Activated T-helper 2 cell treated with anti-CD3 and anti-CD28 coated beads, Interferon-gamma antibody, Interleukin-2, Interleukin-4, amounts not matched to agents 10 μg/mL and 5 μg/mL and 100 μg/mL, durations not matched to agents 14 hours and 24 hours and 36 hours (primary cell): ENCODE measurements around the gene GCK. TPM values are rescaled to one million over a fixed set of nuclear protein-coding genes. Genes with fewer than 3 reads are reported as not detected.

Experiments used
- DNase-seq: peaks from one replicate; pipeline ENCODE4 v3.0.0; 2021; ENCODE audit warnings: low spot score
- H3K27ac Mint-ChIP-seq: one replicate; pipeline ENCODE4 v1.8.0; 2021; ENCODE audit warnings: mixed read lengths
- H3K27me3 Mint-ChIP-seq: one replicate; pipeline ENCODE4 v1.8.0; 2021; ENCODE audit warnings: low read depth, mixed read lengths
- H3K36me3 Mint-ChIP-seq: one replicate; pipeline ENCODE4 v1.8.0; 2021; ENCODE audit warnings: low read depth, mixed read lengths
- H3K4me1 Mint-ChIP-seq: one replicate; pipeline ENCODE4 v1.8.0; 2021; ENCODE audit warnings: low read depth, mixed read lengths
- H3K4me3 Mint-ChIP-seq: one replicate; pipeline ENCODE4 v1.8.0; 2021; ENCODE audit warnings: low read depth, mild to moderate bottlenecking, moderate library complexity, mixed read lengths
- H3K9me3 Mint-ChIP-seq: one replicate; pipeline ENCODE4 v1.8.0; 2021; ENCODE audit warnings: mixed read lengths
- intact Hi-C: fragments of 100-400 bp; cut with micrococcal nuclease; formaldehyde crosslinking; loops from one replicate; pipeline ENCODE4 v1.15.1; 2023
- total RNA-seq: library from RNA; stranded (reverse); gene quantifications from 2 replicates; pipeline ENCODE4 v1.2.3, GENCODE V29; 2022

Gene GCK
- total RNA-seq, 1 donor from 2014 or later: 1.8 TPM

DNA sequence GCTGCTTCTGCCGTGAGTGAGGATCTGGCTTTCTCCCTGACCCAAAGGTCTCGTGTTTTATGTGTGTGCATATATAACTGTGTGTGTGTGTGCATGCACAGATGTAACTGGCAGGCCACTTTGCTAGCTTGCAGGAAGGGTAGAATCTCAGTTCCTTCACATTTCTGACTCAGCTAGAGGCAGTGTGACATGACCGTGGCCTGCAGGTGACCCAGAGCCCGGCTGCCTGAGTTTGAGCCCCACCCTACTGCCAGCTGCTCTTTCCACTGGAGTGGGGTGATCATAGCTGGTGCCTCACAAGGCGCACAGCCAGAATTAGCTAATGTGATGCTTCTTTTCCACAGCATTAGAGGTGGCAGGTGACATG, 38.8 kb downstream of the GCK start:
- H3K4me3 Mint-ChIP-seq: no peak overlapping the region
- no peaks in the 10 kb centered on the region for H3K9me3 Mint-ChIP-seq
- H3K4me1 Mint-ChIP-seq: no peaks in the 10 kb centered on the region
- no peak overlapping the region for H3K27ac Mint-ChIP-seq
- no peak for DNase-seq
- intact Hi-C loops: no loop called here
- no peaks in the 10 kb centered on the region for H3K36me3 Mint-ChIP-seq
- peaks cover 2% of the 10 kb centered on the region for H3K27me3 Mint-ChIP-seq

DNA sequence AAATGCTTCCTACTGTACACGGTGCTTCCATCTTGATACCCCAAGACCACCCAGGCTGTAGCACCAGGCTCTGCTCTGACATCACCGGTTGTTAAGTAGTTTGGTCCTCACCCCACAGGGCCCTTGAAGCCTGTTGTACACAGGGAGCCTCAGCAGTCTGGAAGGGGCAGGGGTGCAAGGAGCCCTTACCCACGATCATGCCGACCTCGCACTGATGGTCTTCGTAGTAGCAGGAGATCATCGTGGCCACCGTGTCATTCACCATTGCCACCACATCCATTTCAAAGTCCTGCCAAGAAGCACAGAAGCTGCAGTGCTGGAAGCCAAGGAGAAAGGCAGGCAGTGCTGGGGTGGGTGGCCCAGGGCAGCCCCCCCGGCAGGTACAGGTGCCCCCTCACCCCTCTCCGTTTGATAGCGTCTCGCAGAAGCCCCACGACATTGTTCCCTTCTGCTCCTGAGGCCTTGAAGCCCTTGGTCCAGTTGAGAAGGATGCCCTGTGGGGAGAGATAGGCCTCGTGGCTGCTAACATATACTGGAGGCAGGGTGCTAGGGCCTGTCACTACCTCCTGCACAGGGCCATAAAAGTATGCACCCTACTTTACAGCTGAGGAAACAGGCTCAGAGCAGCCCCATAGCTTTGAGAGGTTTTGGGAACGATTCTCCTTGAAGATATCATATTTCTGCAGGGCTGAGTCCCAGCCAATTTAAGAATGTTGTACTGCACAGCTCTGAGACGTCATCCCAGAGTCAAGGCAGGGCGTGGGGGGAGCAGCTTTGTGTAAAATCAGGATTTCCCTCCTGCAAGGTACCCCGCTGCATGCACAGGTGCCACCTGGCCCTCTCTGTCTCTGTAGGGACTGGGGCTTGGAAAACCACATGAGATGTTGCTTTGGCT, 39.4 kb downstream of the GCK start:
- Mint-ChIP-seq H3K9me3 (no peaks in the 10 kb centered on the region), H3K4me3 (no peak overlapping the region), H3K27me3 (peaks cover 6% of the 10 kb centered on the region), H3K36me3 (no peaks in the 10 kb centered on the region), H3K27ac (no peak overlapping the region), H3K4me1 (no peaks in the 10 kb centered on the region)
- intact Hi-C loops: loop anchor here (5.0 kb wide), 1 partner anchor 52 kb away; the partner anchor contains the start of gene YKT6
- no peak for DNase-seq

DNA sequence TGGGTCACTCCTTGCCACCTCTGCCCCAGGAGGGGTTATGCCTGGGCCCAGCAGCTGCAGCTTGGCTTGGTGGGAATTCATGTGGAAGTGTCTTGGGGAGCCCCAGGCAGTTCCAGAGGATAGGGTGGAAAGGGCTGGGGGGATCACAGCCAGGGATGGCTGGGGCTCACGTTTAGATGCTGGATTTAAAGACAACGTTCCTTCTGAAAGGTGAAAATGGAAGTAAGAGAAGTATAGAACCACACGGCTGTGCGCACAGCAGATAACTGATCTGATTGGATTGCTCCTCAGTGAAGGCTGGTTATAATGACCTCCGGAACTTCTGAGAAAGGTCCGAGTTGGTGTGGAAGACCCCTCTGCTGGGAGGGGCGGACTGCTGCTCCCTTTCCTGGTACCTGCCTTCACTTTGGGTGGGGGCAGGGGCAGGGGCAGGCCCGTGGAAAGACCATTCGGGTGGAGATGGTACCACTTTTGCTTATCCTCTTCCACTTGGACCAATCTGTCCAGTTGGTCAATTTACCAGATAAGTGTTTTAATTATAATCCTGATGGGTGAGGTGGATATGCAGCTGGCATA, 40.2 kb downstream of the GCK start:
- Mint-ChIP-seq H3K4me3 (no peak overlapping the region), H3K4me1 (no peaks in the 10 kb centered on the region), H3K27ac (no peak overlapping the region), H3K27me3 (peaks cover 6% of the 10 kb centered on the region), H3K36me3 (no peaks in the 10 kb centered on the region), H3K9me3 (no peaks in the 10 kb centered on the region)
- DNase-seq: no peak
- intact Hi-C loops: loop anchor here (5.0 kb wide), 1 partner anchor 53 kb away; the partner anchor contains the start of gene YKT6

DNA sequence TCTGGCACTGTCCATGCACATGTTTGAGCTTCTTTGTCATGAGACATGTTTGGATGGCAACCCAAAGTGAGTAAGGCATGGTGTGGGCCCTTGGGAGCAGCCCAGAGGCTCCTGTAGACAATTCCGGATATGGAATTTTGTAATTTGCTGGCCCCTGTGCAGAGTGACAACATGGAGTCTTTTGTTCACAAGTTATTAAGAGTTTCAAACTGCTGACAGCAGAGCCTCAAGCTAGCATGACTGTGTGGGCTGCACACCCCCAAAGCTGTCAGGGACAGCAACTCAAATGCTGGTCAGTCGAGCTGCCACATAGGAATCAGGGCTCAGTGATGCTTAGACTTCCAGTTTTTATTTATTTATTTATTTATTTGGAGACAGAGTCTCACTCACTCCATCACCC, 41.1 kb downstream of the GCK start:
- Mint-ChIP-seq H3K27me3 (peaks cover 8% of the 10 kb centered on the region), H3K27ac (no peak overlapping the region), H3K36me3 (no peaks in the 10 kb centered on the region), H3K9me3 (no peaks in the 10 kb centered on the region), H3K4me3 (no peak overlapping the region), H3K4me1 (no peaks in the 10 kb centered on the region)
- DNase-seq: no peak
- intact Hi-C loops: loop anchor here (5.0 kb wide), 1 partner anchor 54 kb away; the partner anchor contains the start of gene YKT6

DNA sequence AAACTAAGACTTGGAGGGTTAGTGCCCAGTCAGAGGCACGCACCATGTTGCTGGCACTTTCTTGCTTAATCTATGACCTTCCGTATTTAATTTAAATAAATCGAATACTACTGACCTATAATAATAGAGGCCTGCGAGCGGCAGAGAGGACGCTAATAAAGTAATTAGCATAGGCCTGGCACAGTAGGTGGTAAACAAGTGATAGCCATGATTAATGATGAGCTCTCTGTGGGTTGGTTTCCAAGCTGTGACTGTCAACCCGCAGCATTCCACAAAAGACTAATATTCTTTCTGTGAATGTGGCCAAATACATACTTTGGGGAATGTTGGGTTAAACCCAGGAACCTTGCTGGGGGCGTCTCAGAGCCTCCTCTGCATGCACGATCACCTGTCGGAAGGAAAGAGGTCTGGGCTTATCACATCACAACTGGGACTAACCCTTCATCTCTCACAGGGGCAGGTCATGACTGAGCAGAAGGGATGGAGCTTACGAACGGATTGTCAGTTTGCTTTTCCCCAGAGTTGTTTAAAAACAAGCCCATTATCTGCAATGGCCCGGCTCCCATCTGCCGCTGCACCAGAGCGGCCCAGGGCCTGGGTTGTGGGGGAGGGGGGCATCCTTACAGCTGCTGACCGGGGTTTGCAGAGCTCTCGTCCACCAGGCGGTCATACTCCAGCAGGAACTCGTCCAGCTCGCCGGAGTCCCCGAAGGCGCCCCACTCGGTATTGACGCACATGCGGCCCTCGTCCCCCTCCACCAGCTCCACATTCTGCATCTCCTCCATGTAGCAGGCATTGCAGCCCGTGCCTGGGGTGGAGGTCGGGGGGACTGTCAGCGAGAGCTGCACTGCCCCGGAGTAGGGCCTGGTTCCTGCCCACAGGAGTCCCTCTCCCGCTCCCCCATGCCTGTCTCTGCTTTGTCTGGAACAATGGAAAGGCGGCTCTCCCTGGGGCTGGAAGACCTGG, 41.9 kb downstream of the GCK start:
- intact Hi-C loops: loop anchor here (5.0 kb wide), 1 partner anchor 55 kb away; the partner anchor contains the start of gene YKT6
- Mint-ChIP-seq H3K9me3 (no peaks in the 10 kb centered on the region), H3K4me3 (no peak overlapping the region)

DNA sequence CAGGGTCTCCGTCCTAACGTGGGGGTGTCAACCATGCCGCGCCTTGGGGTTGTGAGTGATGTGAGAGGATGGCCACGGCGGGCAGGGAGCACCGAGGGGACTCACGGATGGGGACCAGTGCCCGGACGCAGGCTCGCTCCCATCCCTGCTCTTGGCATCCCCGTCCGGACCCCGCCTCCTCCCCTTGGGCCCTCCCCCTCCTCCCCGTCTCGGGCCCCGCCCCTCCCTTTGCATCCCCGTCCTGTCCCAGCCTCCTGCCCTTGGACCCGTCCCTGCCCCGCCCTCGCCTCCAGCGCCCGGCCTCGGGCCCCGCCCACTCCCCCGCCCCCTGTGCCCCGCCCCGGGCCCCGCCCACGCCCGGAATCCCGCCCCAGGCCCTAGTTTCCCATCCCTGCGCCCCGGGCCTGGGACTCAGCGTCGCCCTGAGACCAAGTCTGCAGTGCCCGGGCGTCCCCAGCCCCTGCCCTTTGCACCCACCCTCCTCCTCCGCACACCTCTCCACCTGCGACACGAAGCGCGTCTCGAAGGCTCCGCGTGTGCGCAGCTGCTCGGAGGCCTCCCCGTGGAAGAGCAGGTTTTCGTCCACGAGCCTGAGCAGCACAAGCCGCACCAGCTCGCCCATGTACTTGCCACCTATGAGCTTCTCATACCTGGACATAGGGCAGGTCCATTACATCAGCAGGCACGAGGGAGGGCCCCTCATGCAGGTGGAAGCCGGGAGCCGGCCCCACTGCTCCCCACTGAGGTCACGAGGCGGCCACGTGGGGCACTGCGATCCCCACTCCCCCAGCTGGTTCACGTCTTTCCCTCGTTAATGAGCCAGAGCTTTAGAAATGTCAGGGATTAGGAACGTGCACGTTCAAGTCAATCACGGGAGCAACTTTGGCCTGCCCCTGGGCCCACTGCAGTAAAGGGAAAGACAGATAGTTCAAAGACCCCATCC, 43.0 kb downstream of the GCK start:
- no peaks in the 10 kb centered on the region for H3K9me3 Mint-ChIP-seq
- H3K36me3 Mint-ChIP-seq: no peaks in the 10 kb centered on the region
- peaks cover 8% of the 10 kb centered on the region for H3K27me3 Mint-ChIP-seq
- H3K4me1 Mint-ChIP-seq: no peaks in the 10 kb centered on the region
- no peak overlapping the region for H3K27ac Mint-ChIP-seq
- peak overlapping the region; percentile 75 for H3K4me3 Mint-ChIP-seq
- peak; percentile 69 for DNase-seq
- intact Hi-C loops: loop anchor here (1.0 to 5.0 kb wide), 2 partner anchors 23 to 56 kb away; partner anchors contain the start of genes POLD2 and YKT6

More for the DNA sequence above, 41.9 kb downstream of the GCK start:
- DNase-seq: no peak
- Mint-ChIP-seq H3K27ac (no peak overlapping the region), H3K36me3 (no peaks in the 10 kb centered on the region), H3K4me1 (no peaks in the 10 kb centered on the region), H3K27me3 (peaks cover 8% of the 10 kb centered on the region)

DNA sequence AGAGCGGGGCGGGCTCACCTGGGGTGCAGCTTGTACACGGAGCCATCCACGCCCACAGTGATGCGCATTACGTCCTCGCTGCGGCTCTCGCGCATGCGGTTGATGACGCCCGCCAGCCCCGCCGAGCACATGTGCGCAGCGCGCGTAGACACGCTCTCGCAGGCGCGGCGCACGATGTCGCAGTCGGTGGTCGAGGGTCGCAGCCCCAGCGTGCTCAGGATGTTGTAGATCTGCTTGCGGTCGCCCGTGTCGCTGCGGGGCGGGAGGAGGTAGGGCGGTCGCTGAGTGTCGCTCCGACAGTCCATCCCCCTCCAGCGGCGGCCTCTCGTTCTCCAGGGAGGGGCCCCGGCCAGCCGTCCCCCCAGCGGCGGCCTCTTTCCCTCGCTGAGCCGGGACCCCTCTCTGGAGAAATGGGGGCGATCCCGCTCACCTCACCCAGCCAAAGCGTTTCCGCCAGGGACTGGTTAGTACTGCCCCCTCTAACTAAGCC, 43.7 kb downstream of the GCK start:
- DNase-seq: peak; percentile 54
- Mint-ChIP-seq H3K27me3 (peaks cover 8% of the 10 kb centered on the region), H3K9me3 (no peaks in the 10 kb centered on the region), H3K27ac (peak overlapping the region; percentile 76), H3K4me3 (peak overlapping the region; percentile 75), H3K36me3 (no peaks in the 10 kb centered on the region), H3K4me1 (no peaks in the 10 kb centered on the region)
- intact Hi-C loops: loop anchor here (5.0 kb wide), 1 partner anchor 57 kb away; the partner anchor contains the start of gene YKT6

DNA sequence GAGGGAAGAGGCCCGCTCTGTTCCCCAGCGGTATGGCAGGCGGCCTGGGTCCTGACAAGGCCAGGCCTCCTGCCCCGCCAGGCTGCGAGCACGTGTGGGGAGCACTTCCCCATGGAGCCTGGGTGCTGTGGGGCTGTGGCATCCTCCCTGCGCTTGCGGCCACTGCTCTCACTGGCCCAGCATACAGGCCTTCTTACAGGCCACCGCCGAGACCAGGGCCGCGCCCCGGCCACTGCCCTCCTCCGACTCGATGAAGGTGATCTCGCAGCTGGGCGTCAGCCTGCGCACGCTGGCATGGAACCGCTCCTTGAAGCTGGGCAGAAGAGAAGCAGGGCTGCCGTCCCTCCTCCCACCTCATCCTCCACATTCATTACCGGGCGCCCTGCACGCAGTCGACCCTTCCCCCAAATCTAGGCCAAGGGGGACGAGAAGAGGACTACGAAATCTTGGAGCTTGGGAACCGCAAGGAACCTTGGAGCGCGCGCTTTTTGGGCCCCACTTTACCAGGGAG, 44.2 kb downstream of the GCK start:
- H3K36me3 Mint-ChIP-seq: no peaks in the 10 kb centered on the region
- peaks cover 8% of the 10 kb centered on the region for H3K27me3 Mint-ChIP-seq
- no peak for DNase-seq
- H3K9me3 Mint-ChIP-seq: no peaks in the 10 kb centered on the region
- H3K27ac Mint-ChIP-seq: no peak overlapping the region
- no peaks in the 10 kb centered on the region for H3K4me1 Mint-ChIP-seq
- intact Hi-C loops: loop anchor here (5.0 kb wide), 1 partner anchor 57 kb away; the partner anchor contains the start of gene YKT6
- peak overlapping the region; percentile 75 for H3K4me3 Mint-ChIP-seq

DNA sequence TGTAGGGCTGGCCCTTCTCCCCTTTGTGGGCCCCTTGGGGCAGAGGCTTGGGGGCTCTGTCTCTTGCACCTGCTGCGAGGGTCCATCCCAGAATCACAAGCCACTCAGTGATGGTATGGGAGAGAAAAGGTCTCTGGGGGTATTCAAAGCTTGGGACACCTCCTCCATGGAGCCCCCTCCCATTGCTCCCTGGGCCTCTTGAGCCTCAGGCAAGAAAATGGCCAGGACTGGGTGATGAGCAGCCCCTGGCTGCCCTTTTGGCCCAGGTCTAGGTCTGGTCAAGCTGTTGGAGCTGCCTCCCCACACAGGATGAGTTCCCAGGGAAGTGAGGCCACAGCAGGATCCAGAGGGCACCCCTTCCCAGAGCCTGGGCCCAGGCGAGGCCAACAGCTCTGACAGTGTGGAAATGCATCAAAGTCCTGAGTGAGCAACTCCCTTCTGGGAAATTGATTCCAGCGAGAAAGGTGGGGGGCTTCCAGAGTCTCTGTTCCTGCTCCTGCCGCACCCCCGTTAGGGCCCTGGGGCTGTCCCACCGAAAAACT, 44.7 kb downstream of the GCK start:
- intact Hi-C loops: no loop called here
- no peaks in the 10 kb centered on the region for H3K4me1 Mint-ChIP-seq
- H3K36me3 Mint-ChIP-seq: no peaks in the 10 kb centered on the region
- no peak overlapping the region for H3K27ac Mint-ChIP-seq
- H3K9me3 Mint-ChIP-seq: no peaks in the 10 kb centered on the region
- DNase-seq: no peak
- H3K4me3 Mint-ChIP-seq: no peak overlapping the region
- peaks cover 8% of the 10 kb centered on the region for H3K27me3 Mint-ChIP-seq

DNA sequence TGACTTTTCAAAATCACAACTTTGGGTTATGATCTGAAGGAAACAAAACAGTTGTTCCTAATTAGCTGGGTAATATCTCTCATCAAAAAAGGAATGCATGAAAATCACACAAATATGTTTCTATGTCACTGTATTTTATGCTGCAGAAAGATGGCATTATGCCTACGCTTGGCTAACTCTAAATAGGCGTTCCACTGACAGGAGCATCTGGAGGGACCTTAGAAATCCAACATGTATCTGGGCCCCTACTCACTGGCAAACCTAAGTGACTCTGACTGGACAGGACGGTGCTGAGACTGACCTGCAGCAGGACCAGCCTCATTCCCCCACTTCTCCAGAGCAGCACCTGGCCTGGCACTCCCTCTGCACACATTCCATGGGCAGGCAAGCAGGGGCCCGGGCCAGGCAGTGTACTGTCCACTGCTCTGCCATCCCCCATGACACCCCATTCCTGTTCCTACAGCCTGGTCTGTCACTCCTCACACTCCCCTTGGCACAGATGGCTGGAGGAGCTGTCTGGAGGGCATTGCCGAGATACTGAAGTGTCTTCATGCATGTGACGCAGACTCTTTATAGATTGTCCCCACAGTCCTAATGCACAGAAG, 45.5 kb downstream of the GCK start:
- peaks cover 8% of the 10 kb centered on the region for H3K27me3 Mint-ChIP-seq
- H3K4me1 Mint-ChIP-seq: no peaks in the 10 kb centered on the region
- no peak overlapping the region for H3K27ac Mint-ChIP-seq
- intact Hi-C loops: no loop called here
- no peak overlapping the region for H3K4me3 Mint-ChIP-seq
- DNase-seq: no peak
- no peaks in the 10 kb centered on the region for H3K36me3 Mint-ChIP-seq
- H3K9me3 Mint-ChIP-seq: no peaks in the 10 kb centered on the region

DNA sequence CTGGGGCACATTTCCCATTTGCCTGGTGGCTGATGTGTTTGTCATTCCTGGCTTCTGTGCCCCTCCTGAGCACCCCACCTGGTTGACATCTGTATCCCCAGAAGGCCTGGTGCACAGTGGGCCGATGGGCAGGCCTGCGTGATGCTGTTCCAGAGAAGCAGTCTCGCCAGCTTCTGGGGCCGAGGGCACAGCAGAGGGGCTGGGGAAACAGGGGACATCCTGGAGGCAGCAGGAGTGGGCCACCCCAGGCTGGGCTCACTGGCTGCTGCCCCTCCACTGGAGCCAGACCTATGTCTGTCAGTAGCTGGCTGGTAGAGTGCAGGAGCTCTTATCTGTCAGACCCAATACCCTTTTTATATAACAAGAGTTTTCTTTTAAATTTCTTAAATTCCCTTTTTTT, 47.2 kb downstream of the GCK start:
- Mint-ChIP-seq H3K4me1 (no peaks in the 10 kb centered on the region), H3K4me3 (no peak overlapping the region), H3K27me3 (peaks cover 11% of the 10 kb centered on the region), H3K27ac (no peak overlapping the region), H3K9me3 (no peaks in the 10 kb centered on the region), H3K36me3 (no peaks in the 10 kb centered on the region)
- intact Hi-C loops: no loop called here
- DNase-seq: no peak
